ENCODE results near the gene CA10. TPM values are rescaled to one million over a fixed set of nuclear protein-coding genes. Genes with fewer than 3 reads are reported as not detected.

Gene CA10
- total and polyA plus RNA-seq, 2 donors (not counting 1 experiment from before 2014, with no cell fraction given), result not detected

DNA sequence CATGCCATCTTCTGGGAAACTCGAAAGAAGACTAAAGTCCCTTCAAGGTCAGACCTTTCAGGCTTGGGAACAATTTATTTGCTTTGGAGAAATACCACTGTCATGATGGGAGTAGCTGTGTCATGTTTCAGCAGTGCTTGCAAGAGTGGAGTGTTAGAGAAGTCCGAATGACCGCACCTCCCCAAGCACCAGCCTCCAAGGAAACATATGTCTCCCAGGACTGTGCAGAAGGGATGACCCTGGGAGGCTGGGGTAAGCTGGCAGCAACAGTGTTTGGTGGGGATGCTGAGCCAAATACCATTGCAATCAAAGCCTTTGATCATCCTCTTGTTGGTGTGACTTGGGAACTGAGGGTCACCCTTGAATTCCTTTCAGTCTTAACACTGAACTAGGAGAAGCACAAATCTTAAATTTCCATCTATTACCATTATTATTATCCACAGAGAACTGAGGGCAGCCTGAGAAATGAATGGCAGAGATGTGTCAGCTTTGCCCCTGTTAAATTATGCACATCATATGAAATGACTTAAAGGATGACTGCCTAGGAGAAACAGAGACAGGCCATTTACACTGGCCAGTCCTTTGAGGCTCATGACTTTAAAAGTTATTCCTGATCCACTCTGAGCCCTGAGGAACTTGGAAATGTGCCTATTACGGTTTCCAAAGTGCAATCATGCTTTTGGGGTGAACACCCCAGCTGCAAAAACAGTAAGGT, 244.9 kb downstream of the CA10 start:
- H3K4me2 ChIP-seq (replicated peaks; ENCODE audit: low read depth, low read length, poor library complexity, severe bottlenecking), result no peak overlapping the region
- CTCF ChIA-PET, result no interaction called here
- POLR2A ChIA-PET, result no interaction called here
- peaks cover 0 to 5% (median 0%) of the 10 kb centered on the region in 3 donors for H3K9me3 ChIP-seq (ENCODE audit: control extremely low read depth in 1 of 3, control insufficient read depth in 2 of 3, insufficient read depth in 1 of 3, low read length in 2 of 3)
- 58% methylated on average over 1 of the region's 4 CpGs for WGBS (ENCODE audit: insufficient coverage)
- ATAC-seq (ENCODE audit: low read depth), result no peak
- H3K79me2 ChIP-seq (ENCODE audit: control insufficient read depth, insufficient read depth, low read length), result no peaks in the 10 kb centered on the region
- H2AFZ ChIP-seq (ENCODE audit: insufficient read depth, low read depth, low read length, poor library complexity, severe bottlenecking), result no peak overlapping the region
- no peak overlapping the region for H3K9ac ChIP-seq (ENCODE audit: low read length)
- no peaks in the 10 kb centered on the region for H3K4me1 ChIP-seq (ENCODE audit: control insufficient read depth in 2 of 2, insufficient read depth in 2 of 2, low read length in 2 of 2)
- Mint-ChIP-seq H3K4me1 (no peaks in the 10 kb centered on the region), H3K27ac (no peak overlapping the region), H3K9me3 (ENCODE audit: insufficient read depth) (no peaks in the 10 kb centered on the region), H3K4me3 (no peak overlapping the region), H3K27me3 (no peaks in the 10 kb centered on the region)
- TF ChIP-seq EZH2 (IDR thresholded peaks at IDR 0.05; ENCODE audit: borderline replicate concordance, insufficient read depth, low read depth, low read length, poor library complexity, severe bottlenecking), result no peak
- TF ChIP-seq, protein P1, sequence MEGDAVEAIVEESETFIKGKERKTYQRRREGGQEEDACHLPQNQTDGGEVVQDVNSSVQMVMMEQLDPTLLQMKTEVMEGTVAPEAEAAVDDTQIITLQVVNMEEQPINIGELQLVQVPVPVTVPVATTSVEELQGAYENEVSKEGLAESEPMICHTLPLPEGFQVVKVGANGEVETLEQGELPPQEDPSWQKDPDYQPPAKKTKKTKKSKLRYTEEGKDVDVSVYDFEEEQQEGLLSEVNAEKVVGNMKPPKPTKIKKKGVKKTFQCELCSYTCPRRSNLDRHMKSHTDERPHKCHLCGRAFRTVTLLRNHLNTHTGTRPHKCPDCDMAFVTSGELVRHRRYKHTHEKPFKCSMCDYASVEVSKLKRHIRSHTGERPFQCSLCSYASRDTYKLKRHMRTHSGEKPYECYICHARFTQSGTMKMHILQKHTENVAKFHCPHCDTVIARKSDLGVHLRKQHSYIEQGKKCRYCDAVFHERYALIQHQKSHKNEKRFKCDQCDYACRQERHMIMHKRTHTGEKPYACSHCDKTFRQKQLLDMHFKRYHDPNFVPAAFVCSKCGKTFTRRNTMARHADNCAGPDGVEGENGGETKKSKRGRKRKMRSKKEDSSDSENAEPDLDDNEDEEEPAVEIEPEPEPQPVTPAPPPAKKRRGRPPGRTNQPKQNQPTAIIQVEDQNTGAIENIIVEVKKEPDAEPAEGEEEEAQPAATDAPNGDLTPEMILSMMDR (IDR thresholded peaks at IDR 0.05), result no peak
- H3K4me3 ChIP-seq (ENCODE audit: control extremely low read depth in 1 of 5, extremely low read depth in 1 of 5, insufficient read depth in 1 of 5, low read depth in 2 of 5, low read length in 4 of 5), result no peak overlapping the region
- no peak overlapping the region for H3K27ac ChIP-seq (ENCODE audit: low read length in 2 of 2)
- intact Hi-C loops (cut with micrococcal nuclease), result no loop called here
- no peak for DNase-seq
- H4K20me1 ChIP-seq (ENCODE audit: control insufficient read depth, insufficient read depth, low read length, poor library complexity, severe bottlenecking), result no peaks in the 10 kb centered on the region
- no peaks in the 10 kb centered on the region for H3K27me3 ChIP-seq (replicated peaks in 1 of 4; ENCODE audit: control extremely low read depth in 1 of 4, control insufficient read depth in 3 of 4, insufficient read depth in 4 of 4, low read length in 3 of 4)
- H3K36me3 ChIP-seq (replicated peaks in 1 of 2; ENCODE audit: control extremely low read depth in 1 of 2, control insufficient read depth in 1 of 2, extremely low read depth in 1 of 2, insufficient read depth in 2 of 2, low read length in 1 of 2), result no peaks in the 10 kb centered on the region

DNA sequence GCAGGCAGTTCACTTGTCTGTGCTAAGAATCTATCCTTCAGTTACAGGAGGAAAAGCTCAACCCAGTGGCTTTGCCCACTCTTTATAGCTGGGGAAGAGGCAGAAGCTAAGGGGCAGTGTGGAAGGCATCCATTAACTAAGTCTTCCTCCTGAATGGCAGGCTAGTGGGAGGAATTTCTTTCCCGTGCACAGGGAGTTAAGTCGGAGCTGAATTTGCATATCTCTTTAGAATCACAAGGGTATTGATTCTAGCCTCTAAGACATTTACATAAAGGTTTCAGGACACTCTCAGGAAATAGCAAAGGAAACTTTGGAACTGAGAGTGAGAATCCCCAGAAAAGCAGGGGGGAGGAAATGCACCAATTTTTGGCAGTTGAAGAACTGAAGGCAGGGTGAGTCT, 245.6 kb downstream of the CA10 start:
- no peaks in the 10 kb centered on the region for H3K9me3 Mint-ChIP-seq (ENCODE audit: insufficient read depth)
- H3K4me3 ChIP-seq (ENCODE audit: control extremely low read depth in 1 of 5, extremely low read depth in 1 of 5, insufficient read depth in 1 of 5, low read depth in 2 of 5, low read length in 4 of 5), result no peak overlapping the region
- intact Hi-C loops (cut with micrococcal nuclease), result no loop called here
- H4K20me1 ChIP-seq (ENCODE audit: control insufficient read depth, insufficient read depth, low read length, poor library complexity, severe bottlenecking), result no peaks in the 10 kb centered on the region
- no peak overlapping the region for H3K27ac ChIP-seq (ENCODE audit: low read length in 2 of 2)
- no peaks in the 10 kb centered on the region for H3K4me1 ChIP-seq (ENCODE audit: control insufficient read depth in 2 of 2, insufficient read depth in 2 of 2, low read length in 2 of 2)
- H3K27ac Mint-ChIP-seq, result no peak overlapping the region
- H3K79me2 ChIP-seq (ENCODE audit: control insufficient read depth, insufficient read depth, low read length), result no peaks in the 10 kb centered on the region
- no peaks in the 10 kb centered on the region for H3K27me3 Mint-ChIP-seq
- no peak overlapping the region for H2AFZ ChIP-seq (ENCODE audit: insufficient read depth, low read depth, low read length, poor library complexity, severe bottlenecking)
- H3K4me2 ChIP-seq (replicated peaks; ENCODE audit: low read depth, low read length, poor library complexity, severe bottlenecking), result no peak overlapping the region
- DNase-seq, result no peak
- H3K9me3 ChIP-seq (ENCODE audit: control extremely low read depth in 1 of 3, control insufficient read depth in 2 of 3, insufficient read depth in 1 of 3, low read length in 2 of 3), result peaks cover 0 to 5% (median 0%) of the 10 kb centered on the region in 3 donors
- TF ChIP-seq, protein P1 (IDR thresholded peaks at IDR 0.05), result no peak
- no peak for TF ChIP-seq EZH2 (IDR thresholded peaks at IDR 0.05; ENCODE audit: borderline replicate concordance, insufficient read depth, low read depth, low read length, poor library complexity, severe bottlenecking)
- no peaks in the 10 kb centered on the region for H3K4me1 Mint-ChIP-seq
- H3K9ac ChIP-seq (ENCODE audit: low read length), result no peak overlapping the region
- CTCF ChIA-PET, result no interaction called here
- H3K4me3 Mint-ChIP-seq, result no peak overlapping the region
- POLR2A ChIA-PET, result no interaction called here
- no peaks in the 10 kb centered on the region for H3K27me3 ChIP-seq (replicated peaks in 1 of 4; ENCODE audit: control extremely low read depth in 1 of 4, control insufficient read depth in 3 of 4, insufficient read depth in 4 of 4, low read length in 3 of 4)
- no CpG with 5 or more reads among the region's 2 CpGs for WGBS (ENCODE audit: insufficient coverage)
- no peaks in the 10 kb centered on the region for H3K36me3 ChIP-seq (replicated peaks in 1 of 2; ENCODE audit: control extremely low read depth in 1 of 2, control insufficient read depth in 1 of 2, extremely low read depth in 1 of 2, insufficient read depth in 2 of 2, low read length in 1 of 2)
- no peak for ATAC-seq (ENCODE audit: low read depth)
